ENCODE measurements around the gene FUZ.

DNA sequence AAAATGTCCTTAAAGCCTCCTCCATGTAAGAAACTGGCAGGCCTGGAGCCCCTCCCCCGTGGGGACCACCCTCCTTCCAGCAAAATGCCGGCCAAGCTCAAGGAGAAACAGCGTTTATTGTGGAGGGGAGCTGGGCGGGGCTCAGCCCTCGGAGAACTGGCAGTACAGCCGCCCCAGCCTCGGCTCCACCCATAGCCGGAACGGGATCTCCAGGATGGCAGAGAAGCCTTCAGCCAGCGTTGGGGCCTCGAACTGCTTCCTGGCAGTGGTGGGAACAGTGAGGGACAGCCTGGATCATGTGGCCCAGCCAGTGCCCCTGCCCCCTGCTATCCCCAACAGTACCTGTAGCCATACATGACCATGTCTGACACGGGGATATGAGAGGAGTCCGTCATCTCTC lies 48.0 kb upstream of the FUZ start:
- TF ChIP-seq, protein P1, sequence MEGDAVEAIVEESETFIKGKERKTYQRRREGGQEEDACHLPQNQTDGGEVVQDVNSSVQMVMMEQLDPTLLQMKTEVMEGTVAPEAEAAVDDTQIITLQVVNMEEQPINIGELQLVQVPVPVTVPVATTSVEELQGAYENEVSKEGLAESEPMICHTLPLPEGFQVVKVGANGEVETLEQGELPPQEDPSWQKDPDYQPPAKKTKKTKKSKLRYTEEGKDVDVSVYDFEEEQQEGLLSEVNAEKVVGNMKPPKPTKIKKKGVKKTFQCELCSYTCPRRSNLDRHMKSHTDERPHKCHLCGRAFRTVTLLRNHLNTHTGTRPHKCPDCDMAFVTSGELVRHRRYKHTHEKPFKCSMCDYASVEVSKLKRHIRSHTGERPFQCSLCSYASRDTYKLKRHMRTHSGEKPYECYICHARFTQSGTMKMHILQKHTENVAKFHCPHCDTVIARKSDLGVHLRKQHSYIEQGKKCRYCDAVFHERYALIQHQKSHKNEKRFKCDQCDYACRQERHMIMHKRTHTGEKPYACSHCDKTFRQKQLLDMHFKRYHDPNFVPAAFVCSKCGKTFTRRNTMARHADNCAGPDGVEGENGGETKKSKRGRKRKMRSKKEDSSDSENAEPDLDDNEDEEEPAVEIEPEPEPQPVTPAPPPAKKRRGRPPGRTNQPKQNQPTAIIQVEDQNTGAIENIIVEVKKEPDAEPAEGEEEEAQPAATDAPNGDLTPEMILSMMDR (IDR thresholded peaks at IDR 0.05), result no peak
- no peak for TF ChIP-seq POLR2A (IDR thresholded peaks at IDR 0.05)

Measured in thyroid gland (tissue), 4 donors.